Lower lobe of right lung (tissue), 2 donors: Measurements from ENCODE around the gene FAM200A. TPM values are rescaled to one million over a fixed set of nuclear protein-coding genes. Genes with fewer than 3 reads are reported as not detected.

Experiments used
- ATAC-seq, 2 donors: fragments of 200-7000 bp; cut with Tn5 transposase; one replicate each; pipeline ENCODE4 v1.9.1; 2020 to 2022; ENCODE audit warnings: mild to moderate bottlenecking in 2 of 2, moderate library complexity in 2 of 2
- DNase-seq: peaks from one replicate; pipeline ENCODE4 v3.0.0-alpha.2; 2020
- H3K27ac ChIP-seq: fragments of 200-600 bp; one replicate; pipeline ENCODE4 v1.8.0; 2022
- H3K27me3 ChIP-seq: fragments of 200-600 bp; one replicate; pipeline ENCODE4 v1.8.0; 2022; ENCODE audit warnings: low read depth
- H3K36me3 ChIP-seq: fragments of 200-600 bp; one replicate; pipeline ENCODE4 v1.8.0; 2022; ENCODE audit warnings: mild to moderate bottlenecking
- H3K4me1 ChIP-seq: fragments of 200-600 bp; one replicate; pipeline ENCODE4 v1.8.0; 2022
- H3K4me3 ChIP-seq: fragments of 200-600 bp; one replicate; pipeline ENCODE4 v1.8.0; 2022; ENCODE audit warnings: mild to moderate bottlenecking
- H3K9me3 ChIP-seq: fragments of 200-600 bp; one replicate; pipeline ENCODE4 v1.8.0; 2022
- intact Hi-C: fragments of 100-400 bp; cut with DNase I; formaldehyde crosslinking; loops from one replicate; pipeline ENCODE4 v1.11.0; 2022
- total RNA-seq: library from RNA; stranded (reverse); fragmentation: NEBNext Ultra II Directional; extraction: Animal tissue kit (Norgen Biotek cat#: 25700); gene quantifications from one replicate; pipeline ENCODE4 v1.2.1, GENCODE V29; 2021
- TF ChIP-seq, protein P1 (sequence below): fragments of 200-600 bp; IDR thresholded peaks from one replicate; pipeline ENCODE4 v1.8.0; 2022; ENCODE audit warnings: antibody characterized with exemption, mild to moderate bottlenecking
- donor health status: DM: no; HTN: yes; CAD: no; lungs with severe emphysema.

FAM200A gene
- total RNA-seq, 1 donor from 2014 or later: 6.7 TPM

DNA sequence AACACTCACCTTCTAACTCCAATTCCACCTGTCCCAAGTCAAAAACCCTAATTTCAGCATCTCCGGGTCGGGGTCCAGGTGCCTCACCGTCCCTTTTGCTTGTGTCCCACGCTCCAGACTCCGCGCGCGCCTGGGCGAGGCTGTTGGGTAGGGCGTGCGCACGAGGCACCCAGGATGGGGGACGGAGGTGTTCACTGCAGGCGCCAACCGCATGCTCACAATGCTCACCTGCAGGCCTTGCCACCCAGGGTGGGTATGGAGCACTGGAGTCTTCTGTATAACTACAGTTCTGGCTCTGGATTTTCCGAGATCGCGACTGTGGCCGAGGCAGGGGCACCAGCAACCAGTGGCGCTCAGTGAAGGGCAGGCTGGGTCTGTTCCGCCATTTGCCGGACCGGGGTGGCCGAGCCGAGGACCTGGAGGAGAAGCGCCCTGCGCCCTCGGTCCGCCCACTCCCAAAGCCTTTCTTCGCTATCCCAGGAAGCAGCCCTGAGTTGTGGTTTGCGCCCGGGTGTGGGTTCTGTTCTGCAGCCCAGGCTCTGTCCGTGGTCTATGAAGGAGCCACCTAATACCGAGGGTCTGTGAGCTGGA lies 8.7 kb downstream of the FAM200A start:
- Histone ChIP-seq H3K36me3 (peaks cover 10% of the 10 kb centered on the region), H3K4me1 (no peaks in the 10 kb centered on the region), H3K27ac (no peak overlapping the region), H3K27me3 (no peaks in the 10 kb centered on the region), H3K4me3 (no peak overlapping the region), H3K9me3 (peaks cover 35% of the 10 kb centered on the region)
- ATAC-seq (peak in 1 of 2 donors; percentile 35), DNase-seq (no peak)
- intact Hi-C loops: loop anchor here (10.0 kb wide), 1 partner anchor 58 kb away; no protein-coding TSS in a partner anchor
- TF ChIP-seq, protein P1, sequence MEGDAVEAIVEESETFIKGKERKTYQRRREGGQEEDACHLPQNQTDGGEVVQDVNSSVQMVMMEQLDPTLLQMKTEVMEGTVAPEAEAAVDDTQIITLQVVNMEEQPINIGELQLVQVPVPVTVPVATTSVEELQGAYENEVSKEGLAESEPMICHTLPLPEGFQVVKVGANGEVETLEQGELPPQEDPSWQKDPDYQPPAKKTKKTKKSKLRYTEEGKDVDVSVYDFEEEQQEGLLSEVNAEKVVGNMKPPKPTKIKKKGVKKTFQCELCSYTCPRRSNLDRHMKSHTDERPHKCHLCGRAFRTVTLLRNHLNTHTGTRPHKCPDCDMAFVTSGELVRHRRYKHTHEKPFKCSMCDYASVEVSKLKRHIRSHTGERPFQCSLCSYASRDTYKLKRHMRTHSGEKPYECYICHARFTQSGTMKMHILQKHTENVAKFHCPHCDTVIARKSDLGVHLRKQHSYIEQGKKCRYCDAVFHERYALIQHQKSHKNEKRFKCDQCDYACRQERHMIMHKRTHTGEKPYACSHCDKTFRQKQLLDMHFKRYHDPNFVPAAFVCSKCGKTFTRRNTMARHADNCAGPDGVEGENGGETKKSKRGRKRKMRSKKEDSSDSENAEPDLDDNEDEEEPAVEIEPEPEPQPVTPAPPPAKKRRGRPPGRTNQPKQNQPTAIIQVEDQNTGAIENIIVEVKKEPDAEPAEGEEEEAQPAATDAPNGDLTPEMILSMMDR: no peak

DNA sequence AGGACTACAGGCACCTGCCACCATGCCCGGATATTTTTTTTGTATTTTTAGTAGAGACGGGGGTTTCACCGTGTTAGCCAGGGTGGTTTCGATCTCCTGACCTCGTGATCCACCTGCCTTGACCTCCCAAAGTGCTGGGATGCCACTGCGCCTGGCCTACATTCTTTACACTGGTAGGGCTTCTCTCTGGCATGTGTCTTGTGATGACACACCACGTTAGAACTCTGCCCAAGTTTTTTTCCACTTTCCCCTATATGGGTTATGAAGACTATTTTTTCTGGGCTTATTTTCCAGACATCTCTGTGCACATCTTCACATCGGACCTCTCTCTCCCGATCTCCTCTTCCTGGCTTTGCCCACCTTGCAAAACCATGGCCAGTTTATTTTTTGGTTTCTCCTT lies 10.7 kb downstream of the FAM200A start:
- Histone ChIP-seq H3K27ac (no peak overlapping the region), H3K27me3 (no peaks in the 10 kb centered on the region), H3K4me3 (no peak overlapping the region), H3K4me1 (no peaks in the 10 kb centered on the region), H3K9me3 (peaks cover 35% of the 10 kb centered on the region), H3K36me3 (no peaks in the 10 kb centered on the region)
- ATAC-seq (no peak), DNase-seq (no peak)
- TF ChIP-seq, protein P1: no peak
- intact Hi-C loops: loop anchor here (10.0 kb wide), 1 partner anchor 56 kb away; no protein-coding TSS in a partner anchor

DNA sequence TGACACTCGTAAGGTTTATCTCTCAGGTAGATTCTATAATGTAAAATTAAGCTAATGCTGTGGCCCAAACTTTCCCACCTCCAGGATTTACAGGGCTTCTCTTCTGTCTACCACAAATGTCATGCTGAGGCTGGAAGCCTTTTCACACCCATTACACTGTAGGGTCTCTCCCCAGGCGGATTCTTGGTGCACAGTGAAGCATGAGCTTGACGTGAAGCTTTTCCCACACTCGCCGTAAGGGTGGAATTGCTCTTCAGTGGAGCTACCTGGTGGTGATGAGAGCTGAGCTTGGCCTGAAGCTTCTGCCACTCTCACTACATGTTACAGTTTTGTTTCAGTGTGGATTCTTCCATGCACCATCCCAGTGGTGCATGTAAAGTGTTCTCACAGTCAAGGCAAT lies 11.4 kb downstream of the FAM200A start:
- Histone ChIP-seq H3K9me3 (peaks cover 35% of the 10 kb centered on the region), H3K36me3 (no peaks in the 10 kb centered on the region), H3K27ac (no peak overlapping the region), H3K4me1 (no peaks in the 10 kb centered on the region), H3K27me3 (no peaks in the 10 kb centered on the region), H3K4me3 (no peak overlapping the region)
- DNase-seq: no peak
- TF ChIP-seq, protein P1: no peak
- intact Hi-C loops: loop anchor here (10.0 kb wide), 1 partner anchor 56 kb away; no protein-coding TSS in a partner anchor
- ATAC-seq: no peak

DNA sequence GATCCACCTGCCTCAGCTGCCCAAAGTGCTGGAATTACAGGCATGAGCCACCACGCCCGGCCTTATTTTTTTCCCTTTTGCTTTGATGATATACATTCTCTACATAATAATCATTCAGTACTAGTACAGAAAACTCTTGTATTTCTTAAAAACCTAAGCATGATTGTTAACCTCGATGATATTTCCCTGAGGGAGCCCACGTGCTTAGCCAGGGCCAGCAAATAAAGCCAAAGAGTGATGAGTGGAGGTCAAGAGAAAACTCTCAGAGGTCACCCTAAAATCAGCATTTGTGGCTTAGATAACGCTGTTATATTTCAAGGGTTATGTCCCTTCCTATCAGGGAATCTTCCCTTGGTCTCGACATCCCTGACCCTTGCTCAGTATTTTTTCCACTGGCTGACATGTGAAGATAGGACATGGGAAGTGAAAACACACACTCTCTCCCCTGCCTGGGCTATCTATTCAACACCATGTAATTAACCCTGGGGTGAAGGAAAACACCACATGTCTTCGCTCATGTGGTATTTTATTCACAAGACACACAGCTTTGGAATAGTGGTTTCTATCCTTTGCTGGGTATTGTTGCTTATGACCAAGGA lies 12.6 kb downstream of the FAM200A start:
- TF ChIP-seq, protein P1: no peak
- Histone ChIP-seq H3K27me3 (no peaks in the 10 kb centered on the region), H3K4me3 (no peak overlapping the region), H3K36me3 (no peaks in the 10 kb centered on the region), H3K4me1 (no peaks in the 10 kb centered on the region), H3K27ac (no peak overlapping the region), H3K9me3 (peaks cover 35% of the 10 kb centered on the region)
- intact Hi-C loops: no loop called here
- ATAC-seq (no peak), DNase-seq (no peak)

DNA sequence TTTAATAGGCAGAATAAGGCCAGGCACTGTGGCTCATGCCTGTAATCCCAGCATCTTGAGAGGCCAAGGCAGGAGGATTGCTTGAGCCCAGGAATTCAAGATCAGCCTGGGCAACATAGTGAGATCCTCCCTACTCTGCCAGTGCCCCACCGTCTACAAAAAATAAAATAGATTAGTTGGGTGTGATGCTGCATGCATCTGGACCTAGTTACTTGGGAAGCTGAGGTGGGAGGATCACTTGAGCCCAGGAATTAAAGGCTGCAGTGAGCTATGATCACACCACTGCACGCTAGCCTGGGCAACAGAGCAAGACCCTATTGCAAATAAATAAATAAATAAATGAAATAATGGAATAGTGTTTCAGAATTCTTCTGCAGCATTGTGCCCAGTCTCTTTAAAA lies 16.2 kb downstream of the FAM200A start:
- intact Hi-C loops: no loop called here
- no peaks in the 10 kb centered on the region for H3K4me1 ChIP-seq
- ATAC-seq: no peak
- H3K4me3 ChIP-seq: no peak overlapping the region
- H3K36me3 ChIP-seq: peaks cover 14% of the 10 kb centered on the region
- H3K27ac ChIP-seq: no peak overlapping the region
- no peak for DNase-seq
- TF ChIP-seq, protein P1: no peak
- no peaks in the 10 kb centered on the region for H3K27me3 ChIP-seq
- peaks cover 53% of the 10 kb centered on the region for H3K9me3 ChIP-seq
